Measurements from ENCODE around the gene COG8. TPM values are rescaled to one million over a fixed set of nuclear protein-coding genes. Genes with fewer than 3 reads are reported as not detected.

Gene COG8
- total and polyA plus RNA-seq, 9 of the 15 experiments (the other 6 are each of a cell fraction or from before 2014, with no cell fraction given), result 3.7 to 42.6 (median 30.1) TPM

- TF ChIP-seq, protein P1, sequence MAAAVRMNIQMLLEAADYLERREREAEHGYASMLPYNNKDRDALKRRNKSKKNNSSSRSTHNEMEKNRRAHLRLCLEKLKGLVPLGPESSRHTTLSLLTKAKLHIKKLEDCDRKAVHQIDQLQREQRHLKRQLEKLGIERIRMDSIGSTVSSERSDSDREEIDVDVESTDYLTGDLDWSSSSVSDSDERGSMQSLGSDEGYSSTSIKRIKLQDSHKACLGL (CRISPR knock-in tag; IDR thresholded peaks at IDR 0.05; ENCODE audit: borderline replicate concordance, poor library complexity, severe bottlenecking), result no peak
- TF ChIP-seq MCM2 (IDR thresholded peaks at IDR 0.05; ENCODE audit: low read depth) (no peak), ESRRB (CRISPR knock-in tag; IDR thresholded peaks at IDR 0.05; ENCODE audit: borderline replicate concordance) (no peak), NR3C1 (CRISPR knock-in tag; IDR thresholded peaks at IDR 0.05) (no peak), IRF1 (CRISPR knock-in tag; IDR thresholded peaks at IDR 0.05; ENCODE audit: borderline replicate concordance) (no peak), HMGN3 (IDR thresholded peaks at IDR 0.05; ENCODE audit: borderline replicate concordance, extremely low read depth, insufficient read length, low read depth, low read length) (no peak)
Observed at GRCh38 chr16:69301187-69301586, 38.2 kb downstream of the COG8 start (continued).

- in situ Hi-C loops (cut with MboI), result no loop called here
- ChIA-PET CTCF (ENCODE audit: low intra/inter-chr PET ratio) (no interaction called here), POLR2A (no interaction called here)
- FAIRE-seq (no peak), ATAC-seq (no peak), DNase-seq (ENCODE audit: extremely low read depth in 1 of 4, low spot score in 3 of 4) (no peak)
- Histone ChIP-seq H3K27ac (ENCODE audit: extremely low read depth, low read depth, low read length) (no peak overlapping the region), H3K4me2 (ENCODE audit: insufficient read depth, low read length) (no peak overlapping the region), H4K20me1 (replicated peaks; ENCODE audit: control insufficient read depth, insufficient read depth, low read length) (no peaks in the 10 kb centered on the region), H3K9me3 (replicated peaks; ENCODE audit: control insufficient read depth, insufficient read depth, low read depth, low read length) (no peaks in the 10 kb centered on the region), H3K79me2 (ENCODE audit: control insufficient read depth, insufficient read depth, low read length) (no peaks in the 10 kb centered on the region), H3K4me1 (replicated peaks in 1 of 2; ENCODE audit: control insufficient read depth in 2 of 2, insufficient read depth in 2 of 2, low read length in 2 of 2) (no peaks in the 10 kb centered on the region), H3K9me1 (ENCODE audit: control insufficient read depth, insufficient read depth, low read length) (no peaks in the 10 kb centered on the region), H3K27me3 (ENCODE audit: control insufficient read depth in 2 of 2, insufficient read depth in 2 of 2, low read length in 2 of 2) (no peaks in the 10 kb centered on the region), H3K36me3 (ENCODE audit: control insufficient read depth, insufficient read depth, low read length) (no peaks in the 10 kb centered on the region; the same call in 2 of the 3 replicates), H2AFZ (ENCODE audit: low read depth, low read length) (no peak overlapping the region), H3K9ac (ENCODE audit: insufficient read depth in 1 of 2, low read depth in 2 of 2, low read length in 2 of 2) (no peak overlapping the region), H3K4me3 (no peak overlapping the region)
- WGBS (ENCODE audit: insufficient coverage, low coverage, missing lambda C conversion rate), result 80% methylated on average over 3 of the region's 4 CpGs
- intact Hi-C loops (cut with micrococcal nuclease), result no loop called here
- BruUV-seq (replicated peaks), result no TSS peak
- TF ChIP-seq, protein P2, sequence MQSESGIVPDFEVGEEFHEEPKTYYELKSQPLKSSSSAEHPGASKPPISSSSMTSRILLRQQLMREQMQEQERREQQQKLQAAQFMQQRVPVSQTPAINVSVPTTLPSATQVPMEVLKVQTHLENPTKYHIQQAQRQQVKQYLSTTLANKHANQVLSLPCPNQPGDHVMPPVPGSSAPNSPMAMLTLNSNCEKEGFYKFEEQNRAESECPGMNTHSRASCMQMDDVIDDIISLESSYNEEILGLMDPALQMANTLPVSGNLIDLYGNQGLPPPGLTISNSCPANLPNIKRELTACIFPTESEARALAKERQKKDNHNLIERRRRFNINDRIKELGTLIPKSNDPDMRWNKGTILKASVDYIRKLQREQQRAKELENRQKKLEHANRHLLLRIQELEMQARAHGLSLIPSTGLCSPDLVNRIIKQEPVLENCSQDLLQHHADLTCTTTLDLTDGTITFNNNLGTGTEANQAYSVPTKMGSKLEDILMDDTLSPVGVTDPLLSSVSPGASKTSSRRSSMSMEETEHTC (IDR thresholded peaks at IDR 0.05), result no peak
- TF ChIP-seq ZNF146 (CRISPR knock-in tag; IDR thresholded peaks at IDR 0.05; ENCODE audit: unreplicated experiment) (no peak), ESRRA (IDR thresholded peaks at IDR 0.05; ENCODE audit: borderline replicate concordance, low read depth) (no peak), MYNN (IDR thresholded peaks at IDR 0.05) (no peak), MYNN (CRISPR knock-in tag; IDR thresholded peaks at IDR 0.05) (no peak), TAF1 (IDR thresholded peaks at IDR 0.05; ENCODE audit: control insufficient read depth, extremely low read depth, insufficient read depth, low read length, severe bottlenecking) (no peak), ATF2 (CRISPR knock-in tag; IDR thresholded peaks at IDR 0.05) (no peak), ARID1B (IDR thresholded peaks at IDR 0.05) (no peak), ATF3 (IDR thresholded peaks at IDR 0.05) (no peak), ATF3 (CRISPR knock-in tag; conservative IDR thresholded peaks at IDR 0.05) (no peak)
Observed at GRCh38 chr16:69298261-69298660, 41.1 kb downstream of the COG8 start.

Data from K562 (cell line).